Ascending aorta (tissue), 2 donors: ENCODE measurements around the gene KCNH2. TPM values are rescaled to one million over a fixed set of nuclear protein-coding genes. Genes with fewer than 3 reads are reported as not detected.

Experiments
- DNase-seq, 2 donors: peaks; one replicate each; pipeline ENCODE4 v3.0.0-alpha.2; 2019; ENCODE audit warnings: low spot score in 2 of 2
- H3K27ac ChIP-seq, 2 donors: fragments of 200-600 bp; sonication (generic); one replicate each; pipeline ENCODE4 v1.5.1; 2016 to 2017; ENCODE audit warnings: mild to moderate bottlenecking in 1 of 2
- H3K27me3 ChIP-seq: fragments of 200-600 bp; sonication (generic); one replicate; pipeline ENCODE4 v1.5.1; 2017
- H3K36me3 ChIP-seq, 2 donors: fragments of 200-600 bp; sonication (generic); one replicate each; pipeline ENCODE4 v1.5.1; 2016
- H3K4me1 ChIP-seq, 2 donors: fragments of 200-600 bp; sonication (generic); one replicate each; pipeline ENCODE4 v1.5.1; 2016 to 2017; ENCODE audit warnings: mild to moderate bottlenecking in 1 of 2
- H3K4me3 ChIP-seq, 2 donors: fragments of 200-600 bp; sonication (generic); one replicate each; pipeline ENCODE4 v1.5.1; 2016 to 2017; ENCODE audit warnings: mild to moderate bottlenecking in 1 of 2
- H3K9me3 ChIP-seq, 2 donors: fragments of 200-600 bp; sonication (generic); one replicate each; pipeline ENCODE4 v1.5.1; 2016
- intact Hi-C: fragments of 100-400 bp; cut with DNase I; formaldehyde crosslinking; loops from one replicate; pipeline ENCODE4 v1.15.1; 2023
- total RNA-seq: library from RNA; depleted of rRNA; stranded (reverse); fragments of >200 nt; gene quantifications from one replicate; pipeline ENCODE4 v1.1.0, GENCODE V29; 2016
- TF ChIP-seq, protein P1 (sequence below), 3 experiments: fragments of 200-600 bp in 2 of 3; fragments of 450-650 bp in 1 of 3; sonication (generic) in 2 of 3; IDR thresholded peaks; one replicate each; pipeline ENCODE4 v1.5.1; 2016 to 2019; ENCODE audit warnings: antibody characterized with exemption in 3 of 3, mild to moderate bottlenecking in 1 of 3, moderate library complexity in 1 of 3

KCNH2 gene
- total RNA-seq, 1 donor from 2014 or later: not detected

DNA sequence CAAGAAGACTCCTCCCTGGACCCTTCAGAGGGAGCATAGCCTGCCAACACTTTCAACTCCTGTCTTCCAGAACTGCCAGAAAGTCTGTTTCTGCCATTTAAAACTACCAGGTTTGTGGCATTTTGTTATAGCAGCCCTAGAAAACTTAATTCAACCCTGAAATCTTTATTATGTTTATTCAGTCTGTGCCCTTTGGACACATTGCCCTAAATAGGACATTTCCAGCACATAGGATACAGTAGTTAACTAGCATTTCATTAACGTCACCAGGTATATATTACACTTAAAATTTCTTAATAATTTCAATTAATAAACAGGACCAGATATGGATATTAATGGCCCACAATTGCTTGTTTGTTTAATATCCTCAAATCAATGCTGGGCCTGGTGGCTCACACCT, 54.3 kb downstream of the KCNH2 start:
- Histone ChIP-seq H3K27me3 (no peaks in the 10 kb centered on the region), H3K27ac (no peak overlapping the region), H3K9me3 (no peaks in the 10 kb centered on the region), H3K36me3 (no peaks in the 10 kb centered on the region), H3K4me3 (no peak overlapping the region), H3K4me1 (no peaks in the 10 kb centered on the region)
- DNase-seq: peak in 1 of 2 donors; percentile 5
- intact Hi-C loops: no loop called here
- TF ChIP-seq, protein P1, sequence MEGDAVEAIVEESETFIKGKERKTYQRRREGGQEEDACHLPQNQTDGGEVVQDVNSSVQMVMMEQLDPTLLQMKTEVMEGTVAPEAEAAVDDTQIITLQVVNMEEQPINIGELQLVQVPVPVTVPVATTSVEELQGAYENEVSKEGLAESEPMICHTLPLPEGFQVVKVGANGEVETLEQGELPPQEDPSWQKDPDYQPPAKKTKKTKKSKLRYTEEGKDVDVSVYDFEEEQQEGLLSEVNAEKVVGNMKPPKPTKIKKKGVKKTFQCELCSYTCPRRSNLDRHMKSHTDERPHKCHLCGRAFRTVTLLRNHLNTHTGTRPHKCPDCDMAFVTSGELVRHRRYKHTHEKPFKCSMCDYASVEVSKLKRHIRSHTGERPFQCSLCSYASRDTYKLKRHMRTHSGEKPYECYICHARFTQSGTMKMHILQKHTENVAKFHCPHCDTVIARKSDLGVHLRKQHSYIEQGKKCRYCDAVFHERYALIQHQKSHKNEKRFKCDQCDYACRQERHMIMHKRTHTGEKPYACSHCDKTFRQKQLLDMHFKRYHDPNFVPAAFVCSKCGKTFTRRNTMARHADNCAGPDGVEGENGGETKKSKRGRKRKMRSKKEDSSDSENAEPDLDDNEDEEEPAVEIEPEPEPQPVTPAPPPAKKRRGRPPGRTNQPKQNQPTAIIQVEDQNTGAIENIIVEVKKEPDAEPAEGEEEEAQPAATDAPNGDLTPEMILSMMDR (IDR thresholded peaks at IDR 0.05): no peak

DNA sequence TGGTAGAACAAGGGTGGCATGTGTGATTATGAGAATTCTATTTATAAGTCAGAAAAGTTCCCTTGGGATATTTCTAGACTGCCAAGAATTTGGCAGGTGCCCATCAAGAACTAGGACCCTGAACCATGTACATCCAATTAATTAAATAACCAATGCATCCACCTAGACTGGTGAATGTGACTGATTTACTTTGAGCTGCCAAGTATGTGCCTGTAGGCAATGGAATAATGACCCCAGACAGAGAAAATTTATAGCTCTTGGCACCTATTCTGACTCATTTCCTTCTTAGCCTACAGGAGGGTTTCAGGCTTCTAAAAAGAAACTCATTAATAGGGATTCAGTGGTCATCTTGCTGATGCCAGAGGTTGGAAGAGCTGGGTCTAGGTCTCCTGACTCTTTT, 54.9 kb downstream of the KCNH2 start:
- TF ChIP-seq, protein P1 (IDR thresholded peaks at IDR 0.05): no peak
- H3K27ac ChIP-seq: no peak overlapping the region
- H3K9me3 ChIP-seq: no peaks in the 10 kb centered on the region
- no peaks in the 10 kb centered on the region for H3K27me3 ChIP-seq
- no peak overlapping the region for H3K4me3 ChIP-seq
- no peaks in the 10 kb centered on the region for H3K36me3 ChIP-seq
- no peaks in the 10 kb centered on the region for H3K4me1 ChIP-seq
- DNase-seq: peak in 1 of 2 donors; percentile 4
- intact Hi-C loops: no loop called here

DNA sequence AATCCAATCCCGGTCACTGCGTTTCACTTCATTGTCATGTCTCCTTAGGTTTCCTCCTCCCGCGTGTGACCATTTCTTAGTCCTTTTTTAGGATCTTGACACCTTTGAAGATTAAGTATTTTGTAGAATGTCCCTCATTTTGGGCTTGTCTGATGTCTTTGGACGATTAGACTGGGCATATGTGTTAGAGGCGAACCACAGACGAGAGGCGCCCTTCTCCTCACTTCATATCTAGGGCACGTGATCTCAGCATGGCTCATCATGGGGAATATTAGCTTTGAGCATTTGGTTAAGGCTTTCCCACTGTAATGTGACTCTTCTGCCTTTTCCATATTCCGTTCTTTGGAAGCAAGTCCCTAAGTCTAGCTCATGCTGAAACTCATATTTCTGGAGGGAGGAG, 59.0 kb downstream of the KCNH2 start:
- H3K27me3 ChIP-seq: no peaks in the 10 kb centered on the region
- H3K9me3 ChIP-seq: no peaks in the 10 kb centered on the region
- H3K4me3 ChIP-seq: no peak overlapping the region
- DNase-seq: peak in 1 of 2 donors; percentile 16
- no peak overlapping the region for H3K27ac ChIP-seq
- intact Hi-C loops: no loop called here
- TF ChIP-seq, protein P1 (IDR thresholded peaks at IDR 0.05): no peak
- no peaks in the 10 kb centered on the region for H3K36me3 ChIP-seq
- H3K4me1 ChIP-seq: no peaks in the 10 kb centered on the region

DNA sequence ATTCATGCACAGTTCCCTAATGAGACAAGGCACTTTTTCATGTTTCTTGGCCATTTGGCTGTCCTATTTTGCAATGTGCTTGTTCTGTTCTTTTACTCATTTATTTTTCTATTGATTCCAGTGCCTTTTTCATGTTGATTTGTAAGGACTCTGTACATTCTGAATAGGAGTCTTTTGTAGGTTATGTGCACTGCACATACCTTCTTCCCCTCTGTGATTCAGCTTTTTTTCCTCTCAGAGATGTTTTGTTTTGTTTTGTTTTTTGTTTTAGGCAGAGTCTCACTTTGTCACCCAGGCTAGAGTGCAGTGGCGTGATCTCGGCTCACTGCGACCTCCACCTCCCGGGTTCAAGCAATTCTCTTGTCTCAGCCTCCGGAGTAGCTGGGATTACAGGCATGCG, 59.7 kb downstream of the KCNH2 start:
- TF ChIP-seq, protein P1 (IDR thresholded peaks at IDR 0.05): no peak
- no peaks in the 10 kb centered on the region for H3K27me3 ChIP-seq
- H3K4me3 ChIP-seq: no peak overlapping the region
- H3K9me3 ChIP-seq: no peaks in the 10 kb centered on the region
- no peaks in the 10 kb centered on the region for H3K4me1 ChIP-seq
- DNase-seq: peak in 1 of 2 donors; percentile 8
- intact Hi-C loops: no loop called here
- H3K27ac ChIP-seq: no peak overlapping the region
- H3K36me3 ChIP-seq: no peaks in the 10 kb centered on the region

DNA sequence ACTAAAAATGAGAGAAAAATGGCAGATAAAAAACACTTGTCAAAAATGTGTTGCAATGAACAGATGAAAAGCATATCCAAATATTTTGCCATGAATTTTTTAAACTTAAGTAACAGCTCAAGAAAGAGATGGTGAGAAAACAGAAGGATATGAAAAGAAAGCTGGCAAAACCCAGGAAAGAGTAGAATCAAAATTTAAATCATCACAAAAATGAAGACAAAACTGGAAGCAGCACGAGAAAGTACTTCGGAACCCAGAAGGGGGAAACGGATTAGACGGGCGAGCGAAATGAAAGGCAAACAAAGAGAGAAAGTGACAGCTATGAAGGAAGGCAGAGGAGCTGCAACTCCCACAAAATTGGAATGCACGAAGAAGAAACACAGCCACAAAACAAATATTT, 60.2 kb downstream of the KCNH2 start:
- no peak overlapping the region for H3K27ac ChIP-seq

More for the DNA sequence above, 60.2 kb downstream of the KCNH2 start:
- no peaks in the 10 kb centered on the region for H3K9me3 ChIP-seq
- H3K36me3 ChIP-seq: no peaks in the 10 kb centered on the region
- intact Hi-C loops: no loop called here
- H3K4me3 ChIP-seq: no peak overlapping the region
- H3K27me3 ChIP-seq: no peaks in the 10 kb centered on the region
- no peaks in the 10 kb centered on the region for H3K4me1 ChIP-seq
- TF ChIP-seq, protein P1 (IDR thresholded peaks at IDR 0.05): no peak
- peak in 1 of 2 donors; percentile 9 for DNase-seq
